NCI-H146 treated with DMSO at 0.1 percent for 48 hours (cell line): Measurements from ENCODE around the gene BHLHE41.

Experiments used
- DNase-seq: peaks from one replicate; lab custom pipeline; 2025; ENCODE audit not compliant: unreplicated experiment; lab: John Stamatoyannopoulos, UW

BHLHE41 gene

DNA sequence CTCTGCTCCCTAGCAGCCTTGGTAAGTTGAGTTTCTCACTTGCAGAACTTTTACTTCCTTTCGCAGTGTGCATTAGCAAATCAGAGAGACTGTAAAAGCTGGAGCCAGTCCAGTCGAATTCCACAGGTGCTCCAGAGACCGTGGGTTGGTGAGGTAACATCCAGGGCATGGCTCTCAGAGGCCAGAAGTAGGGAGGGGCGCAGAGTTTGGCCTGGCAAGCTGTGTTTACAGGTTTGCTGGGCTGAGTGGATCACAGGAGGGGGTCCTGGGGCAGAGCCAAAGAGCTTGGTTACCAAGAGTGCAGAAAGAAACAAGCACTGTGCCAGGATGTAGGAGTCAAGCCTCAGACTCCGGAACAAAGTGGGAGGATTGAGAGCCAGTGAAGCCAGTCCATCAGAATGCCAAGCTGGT, 10.2 kb upstream of the BHLHE41 start:
- no peak for DNase-seq

DNA sequence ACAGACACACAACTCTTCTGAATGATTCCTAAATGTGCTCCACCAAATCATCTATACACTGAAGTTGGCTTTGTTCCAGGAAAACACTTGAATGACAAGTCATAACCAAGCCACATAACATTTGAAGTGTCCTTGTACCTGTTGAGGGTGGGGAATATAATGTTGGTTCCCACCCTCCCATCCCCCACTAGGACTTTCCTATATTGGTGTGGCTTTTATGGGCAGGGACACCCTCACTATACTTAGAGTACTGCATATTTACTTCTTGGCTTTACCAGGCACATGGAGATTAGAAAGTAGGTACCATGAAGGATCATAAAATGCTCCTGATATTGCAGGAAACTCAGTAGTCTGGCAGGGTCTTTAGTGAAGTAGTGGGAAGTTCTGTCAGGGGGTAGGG, 9.7 kb upstream of the BHLHE41 start:
- no peak for DNase-seq

DNA sequence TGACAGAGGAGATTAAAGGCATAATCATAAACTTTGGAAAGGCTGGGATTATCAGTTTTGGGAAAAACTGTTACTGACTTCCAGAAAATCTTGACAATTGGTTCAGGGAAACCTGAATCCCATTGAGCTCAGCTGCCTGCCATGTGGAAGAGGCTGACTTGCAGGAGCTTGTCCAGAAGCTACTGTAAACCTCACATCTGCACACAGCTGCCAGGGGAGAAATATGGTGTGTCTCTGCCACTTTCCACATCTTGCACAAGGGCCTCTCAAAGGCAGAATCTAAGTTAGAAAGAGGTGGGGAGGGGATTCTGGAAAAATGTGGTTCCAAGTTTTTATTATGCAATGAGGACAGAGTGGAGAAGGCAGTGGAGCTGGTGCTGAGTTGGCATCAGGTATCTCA, 8.7 kb upstream of the BHLHE41 start:
- no peak for DNase-seq

DNA sequence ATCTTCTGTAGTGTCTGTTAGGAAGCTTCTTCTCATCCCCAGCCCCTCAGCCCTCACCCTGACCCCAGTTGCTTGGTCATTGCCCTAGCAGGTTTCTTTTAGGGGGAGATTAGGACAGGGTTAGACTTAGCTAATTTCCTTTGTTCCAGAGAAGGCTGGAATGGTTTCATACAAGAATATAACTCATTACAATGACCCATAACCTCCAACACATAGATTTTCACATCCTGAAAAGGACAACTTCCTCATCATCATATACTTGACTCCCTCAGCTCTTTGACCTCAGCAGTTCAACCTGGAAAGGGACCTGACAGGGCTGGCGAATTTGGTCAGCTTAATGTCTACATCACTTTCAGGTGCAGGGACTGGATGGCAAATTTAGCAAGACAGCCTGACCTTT, 8.0 kb upstream of the BHLHE41 start:
- no peak for DNase-seq

DNA sequence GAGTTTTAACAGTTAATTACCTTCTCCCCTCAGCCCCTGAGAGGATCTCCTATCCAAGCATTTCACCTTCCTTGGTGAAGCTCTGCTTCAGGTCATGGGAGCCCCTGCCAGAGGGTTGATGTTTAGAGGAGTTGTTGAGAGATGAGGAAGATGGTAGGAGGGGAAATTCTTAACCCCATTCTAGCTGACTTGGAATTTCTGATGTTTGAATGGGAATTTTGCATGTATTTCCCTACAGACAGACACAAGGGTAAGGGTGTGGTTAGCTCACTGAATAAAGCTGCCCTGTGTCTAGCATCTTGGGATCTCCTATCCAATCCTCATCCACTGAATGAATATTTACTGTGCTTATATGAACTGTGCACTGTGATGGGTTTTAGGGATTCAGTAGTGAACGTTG, 7.1 kb upstream of the BHLHE41 start:
- no peak for DNase-seq

DNA sequence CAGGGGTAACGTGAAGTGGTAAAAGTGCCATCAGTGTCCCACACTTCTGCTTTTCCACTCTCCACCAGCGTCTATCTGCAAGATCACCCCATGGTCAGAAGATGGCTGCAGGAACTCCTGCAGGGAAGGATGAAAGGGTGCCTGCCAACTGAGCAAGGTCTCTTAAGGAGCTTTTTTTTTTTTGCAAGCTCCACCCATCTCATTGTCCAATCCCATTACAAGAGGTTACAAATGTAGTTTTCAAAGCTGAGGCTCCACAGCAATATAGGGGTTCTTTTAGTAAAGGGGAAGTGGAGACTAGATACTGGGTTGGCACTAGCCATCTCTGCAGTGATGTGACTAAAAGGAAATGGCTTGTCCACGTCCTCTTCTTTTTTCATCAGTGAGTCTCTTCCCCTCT, 5.9 kb upstream of the BHLHE41 start:
- no peak for DNase-seq

DNA sequence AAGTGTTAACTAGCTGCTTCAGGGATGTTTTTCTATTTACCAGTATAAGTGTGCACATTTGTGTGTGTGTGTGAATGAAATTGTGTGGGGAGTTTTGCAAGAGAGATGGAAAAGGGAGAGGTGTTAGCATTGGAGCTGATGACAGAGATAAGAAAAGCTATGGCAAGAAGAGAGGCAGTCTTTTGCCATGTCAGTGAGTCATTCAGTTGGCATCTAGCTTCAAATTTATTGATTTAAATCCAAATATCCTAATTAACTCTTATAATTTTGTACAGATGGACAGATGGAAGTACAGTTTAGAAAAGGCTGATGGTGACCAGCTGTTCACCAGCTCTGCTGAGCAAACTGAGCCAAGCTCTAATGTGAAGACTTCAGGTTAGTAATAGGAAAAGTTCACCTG, 3.3 kb upstream of the BHLHE41 start:
- DNase-seq, result no peak

DNA sequence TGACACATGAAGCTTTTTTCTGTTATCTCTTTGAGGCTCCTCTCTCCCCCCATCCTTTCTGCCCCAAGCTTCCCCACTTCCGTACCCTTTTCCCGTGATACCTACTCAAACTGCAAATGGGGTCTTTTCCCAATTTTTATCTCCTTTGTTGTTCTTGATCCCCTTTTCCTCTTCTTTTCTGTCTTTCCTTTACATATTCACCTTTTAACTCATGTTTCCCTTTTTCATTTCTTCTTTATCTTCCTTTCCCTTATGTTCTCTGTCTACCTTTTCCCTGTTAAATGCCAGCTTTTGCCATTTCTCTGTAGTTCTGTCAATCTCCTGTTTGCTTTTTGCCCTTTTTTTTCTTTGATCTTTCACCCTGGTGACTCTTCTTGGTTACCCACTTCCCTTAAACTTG, 2.6 kb upstream of the BHLHE41 start:
- DNase-seq, result no peak

DNA sequence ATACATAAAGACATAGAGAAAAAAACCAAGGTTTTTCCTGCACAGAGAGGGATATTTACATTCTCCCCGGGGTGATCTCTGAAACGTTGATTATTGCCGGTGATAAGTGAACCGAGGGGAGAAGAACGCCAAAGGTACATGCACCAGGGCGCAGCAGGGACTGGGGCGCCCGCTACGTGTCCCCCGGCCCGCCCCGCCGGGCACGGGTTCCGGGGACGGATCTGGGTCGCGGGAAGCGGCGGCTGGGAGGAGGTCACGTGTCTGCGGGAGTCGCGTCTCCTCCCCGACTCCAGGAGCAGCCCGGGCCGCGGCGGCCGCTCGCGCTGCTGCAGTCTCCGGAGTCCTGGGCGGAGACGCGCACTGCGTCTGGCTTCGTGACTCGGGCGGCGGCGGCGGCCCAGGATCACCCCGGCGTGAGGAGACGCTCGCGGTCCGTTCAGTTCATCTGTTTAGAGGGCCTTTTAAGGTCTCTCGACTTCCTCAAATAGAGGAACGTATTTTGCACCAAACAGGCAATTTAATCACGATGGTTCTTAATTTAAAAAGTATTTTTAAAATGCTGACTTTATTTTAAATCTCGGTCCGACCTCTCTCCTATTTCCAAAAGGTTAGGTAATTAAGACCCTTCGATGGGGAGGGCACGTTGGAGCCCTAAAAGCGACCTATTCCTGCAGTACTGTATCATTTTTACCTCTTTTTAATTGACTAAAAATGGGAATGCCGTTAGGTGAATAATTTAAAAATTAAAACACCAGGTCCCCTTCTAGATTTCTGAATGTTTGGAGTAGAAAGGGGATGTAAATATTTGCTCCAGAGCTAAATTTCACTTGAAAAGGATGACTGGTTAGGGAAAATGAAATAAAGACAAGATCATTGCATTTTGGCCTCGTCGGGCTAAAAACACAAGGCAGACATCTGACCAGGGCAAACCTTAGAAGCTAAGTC, 1.8 kb upstream of the BHLHE41 start:
- DNase-seq, result peak; percentile 40

DNA sequence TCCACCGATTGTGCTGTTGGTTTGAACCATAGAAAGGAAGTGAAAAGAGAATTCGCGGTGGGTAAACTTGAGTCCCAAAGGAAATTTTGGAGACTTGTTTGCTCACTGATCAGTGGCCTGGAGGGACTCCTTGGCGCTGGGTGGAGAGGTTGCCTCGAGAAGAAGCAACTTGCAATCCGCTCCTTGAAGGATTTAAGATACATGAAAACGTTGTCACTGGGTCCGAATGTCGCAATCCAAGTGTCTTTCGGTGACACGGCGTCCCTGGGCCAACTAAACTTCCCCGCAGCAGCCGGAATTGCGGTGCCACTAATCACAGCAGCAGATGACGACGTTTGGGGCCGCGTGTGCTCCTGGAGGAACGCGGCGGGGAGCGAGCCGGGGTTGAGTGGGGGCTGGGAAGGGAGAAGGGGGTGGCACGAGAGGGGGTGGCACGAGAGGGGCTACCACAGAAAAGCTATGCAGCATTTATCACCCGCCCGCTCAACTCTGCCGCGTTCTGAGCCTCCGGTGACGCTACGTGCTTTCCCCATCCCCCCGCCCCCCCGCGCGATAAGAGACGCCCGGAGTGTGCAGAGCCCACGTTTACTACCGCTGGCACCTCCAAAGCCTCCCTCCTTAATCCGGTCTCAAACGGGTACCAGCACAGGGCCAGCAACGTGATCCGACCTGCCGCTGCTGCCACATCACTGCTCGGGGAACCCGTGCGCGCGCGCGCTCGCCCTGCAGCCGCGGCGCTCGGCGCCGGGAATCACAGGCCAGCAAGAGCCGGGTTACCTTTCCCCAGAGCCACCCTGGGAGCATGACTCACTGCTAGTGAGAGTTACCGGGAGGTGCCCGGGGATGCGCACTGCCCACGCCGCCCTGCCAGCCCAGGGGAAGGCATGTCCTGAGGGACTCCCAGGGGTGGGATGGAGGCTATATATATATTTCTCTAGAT, 833 bp upstream of the BHLHE41 start:
- peak; percentile 16 for DNase-seq

DNA sequence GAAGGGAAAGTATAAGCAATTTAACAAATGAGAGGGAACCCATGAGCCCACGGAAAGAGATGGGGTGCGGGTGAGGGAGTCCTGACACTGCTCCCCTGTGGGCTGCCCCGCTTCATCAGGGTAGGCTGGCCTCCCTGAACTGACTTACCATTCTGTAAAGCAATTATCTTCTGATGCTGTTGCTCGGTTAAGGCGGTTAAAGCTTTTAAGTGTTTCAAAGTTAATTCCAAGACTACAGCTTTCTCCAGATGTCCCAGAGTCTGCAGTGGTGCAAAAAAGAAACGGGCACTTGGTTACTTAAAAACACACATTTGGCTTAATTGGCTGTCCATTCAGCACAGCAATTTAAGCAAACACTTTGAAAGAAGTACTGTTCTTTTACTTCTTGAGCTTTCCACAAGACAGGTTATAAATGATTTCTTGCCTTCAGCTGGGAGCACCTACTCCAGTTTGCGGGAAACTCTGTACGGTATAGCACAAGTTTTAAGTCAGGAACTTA, 1.3 kb downstream of the BHLHE41 start:
- no peak for DNase-seq

DNA sequence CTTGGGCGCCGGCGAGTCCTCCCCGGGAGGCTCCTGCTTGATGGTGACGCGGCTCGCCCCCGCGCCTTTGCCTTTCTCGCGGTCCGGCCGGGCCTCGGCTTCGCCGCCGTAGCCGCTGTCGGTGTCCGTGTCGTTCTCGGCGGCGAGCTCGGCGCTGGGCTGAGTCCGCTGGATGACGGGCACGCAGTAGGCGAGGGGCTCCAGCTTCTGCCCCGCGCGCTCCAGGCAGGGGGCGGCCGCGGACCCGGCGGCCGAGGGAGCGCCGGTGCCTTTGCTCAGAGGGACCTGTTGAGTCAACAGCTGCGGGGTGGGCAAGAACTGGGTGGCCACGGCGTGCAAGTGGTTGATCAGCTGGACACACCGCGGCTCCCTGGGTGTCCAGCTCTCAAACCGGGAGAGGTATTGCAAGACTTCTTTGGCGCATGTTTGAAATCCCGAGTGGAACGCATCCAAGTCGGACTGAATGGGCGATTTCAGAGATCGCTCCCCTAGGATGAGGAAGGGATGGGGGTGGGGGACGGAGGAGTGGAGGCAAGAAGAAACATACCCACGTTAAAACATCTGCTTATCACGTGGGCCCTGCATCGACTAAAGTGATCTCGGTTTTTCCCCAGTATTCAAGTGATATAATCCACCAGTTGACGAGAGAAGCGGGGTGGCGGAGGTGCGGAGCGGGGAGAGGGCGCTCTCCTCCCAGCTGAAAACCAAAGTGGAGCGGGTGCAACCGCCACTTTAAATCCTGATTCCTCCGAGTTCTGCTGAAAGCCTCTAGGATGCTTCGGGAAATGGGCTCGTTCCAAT, 2.0 kb downstream of the BHLHE41 start:
- no peak for DNase-seq

DNA sequence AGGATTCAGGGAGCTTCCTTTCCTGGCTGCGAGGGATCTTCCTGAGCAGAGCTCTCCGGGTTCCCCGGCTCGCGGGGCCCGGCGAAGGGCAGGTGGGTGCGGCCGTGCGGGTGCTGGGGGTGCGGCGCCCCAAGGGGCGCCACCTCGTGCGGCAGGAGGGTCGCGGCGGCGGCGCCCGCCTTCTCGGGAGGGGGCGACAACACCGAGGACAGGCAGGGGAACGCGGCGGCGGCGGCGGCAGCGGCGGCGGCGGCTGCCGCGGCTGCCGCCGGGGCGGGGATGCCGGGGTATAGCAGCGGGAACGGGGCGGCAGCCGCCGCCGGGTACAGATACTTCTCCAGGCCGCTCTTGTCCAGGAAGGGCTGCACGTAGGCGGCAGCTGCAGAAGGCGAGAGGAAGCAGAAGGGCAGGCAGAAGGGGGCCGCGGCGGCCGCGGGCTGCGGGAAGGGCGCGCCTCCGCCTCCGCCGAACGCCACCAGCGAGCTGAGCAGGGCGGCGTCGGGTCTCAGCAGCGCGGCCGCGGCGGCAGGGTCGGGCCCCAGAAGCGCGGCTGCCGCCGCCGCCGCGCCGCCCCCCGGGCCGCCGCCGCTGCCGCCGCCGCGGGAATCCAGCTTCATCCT, 2.7 kb downstream of the BHLHE41 start:
- DNase-seq, result no peak

DNA sequence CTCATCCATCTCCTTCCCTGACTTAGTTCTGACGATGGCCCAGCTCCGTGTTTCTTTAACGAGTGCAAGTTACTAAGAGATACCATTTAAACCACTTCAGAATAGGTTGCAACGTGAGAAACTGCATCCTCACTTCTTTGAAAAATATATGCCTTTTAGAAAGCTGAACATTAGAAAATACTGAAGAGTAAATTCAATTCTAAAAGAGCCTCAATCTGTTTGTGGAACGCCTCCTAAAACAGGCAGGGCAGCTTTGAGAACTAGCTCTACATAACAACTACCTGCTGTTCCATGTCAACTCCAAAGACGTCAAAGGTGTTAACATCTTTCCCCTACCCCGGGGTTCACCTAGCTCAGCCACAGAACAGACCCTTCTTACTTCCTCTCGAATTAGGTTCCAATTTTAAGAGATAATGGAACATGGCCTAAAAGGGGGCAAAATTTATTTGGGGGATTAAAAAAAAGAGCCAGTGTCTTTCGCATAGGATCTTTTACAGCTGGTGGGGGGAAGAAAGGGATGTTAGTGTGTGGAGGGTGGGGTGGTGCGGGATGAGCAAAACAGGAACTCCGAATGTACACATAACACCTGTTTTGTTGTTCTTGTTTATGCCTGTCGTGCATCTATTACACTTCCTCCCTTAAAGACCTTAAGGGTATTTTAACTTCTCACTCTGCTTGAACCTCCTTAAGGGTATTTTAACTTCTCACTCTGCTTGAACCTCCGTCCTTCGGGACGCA, 3.3 kb downstream of the BHLHE41 start:
- no peak for DNase-seq

DNA sequence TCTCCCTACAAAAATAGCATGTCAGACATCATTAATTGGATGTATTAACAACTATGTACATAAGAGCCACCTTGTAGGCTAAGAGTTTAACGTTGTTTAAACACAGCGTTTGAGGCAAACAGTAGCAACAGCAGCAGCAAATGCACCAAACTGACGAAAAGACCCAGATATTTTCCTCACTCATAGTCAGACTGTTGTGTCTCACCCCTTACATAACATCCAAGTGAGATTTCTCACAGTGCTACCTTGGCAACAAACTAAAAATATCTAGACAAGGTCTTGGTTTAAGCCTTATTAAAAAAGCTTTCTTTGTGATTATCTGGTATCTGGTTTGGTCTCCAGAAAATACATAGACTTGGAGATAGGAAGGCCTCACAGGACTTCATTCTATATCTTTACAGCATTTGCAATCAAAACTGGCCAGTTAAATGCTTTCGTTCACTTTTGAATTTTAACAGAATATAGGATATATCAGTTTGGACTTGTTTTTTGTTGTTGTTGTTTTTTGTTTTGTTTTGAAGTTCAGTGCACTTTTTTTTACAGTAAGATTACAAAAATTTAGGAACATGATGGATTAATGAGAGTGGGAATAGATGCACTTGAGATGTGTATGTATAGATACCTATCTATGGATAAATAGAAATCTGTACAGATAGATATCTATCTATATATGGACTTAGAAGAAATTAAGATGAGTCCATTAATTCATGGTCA, 4.1 kb downstream of the BHLHE41 start:
- no peak for DNase-seq

DNA sequence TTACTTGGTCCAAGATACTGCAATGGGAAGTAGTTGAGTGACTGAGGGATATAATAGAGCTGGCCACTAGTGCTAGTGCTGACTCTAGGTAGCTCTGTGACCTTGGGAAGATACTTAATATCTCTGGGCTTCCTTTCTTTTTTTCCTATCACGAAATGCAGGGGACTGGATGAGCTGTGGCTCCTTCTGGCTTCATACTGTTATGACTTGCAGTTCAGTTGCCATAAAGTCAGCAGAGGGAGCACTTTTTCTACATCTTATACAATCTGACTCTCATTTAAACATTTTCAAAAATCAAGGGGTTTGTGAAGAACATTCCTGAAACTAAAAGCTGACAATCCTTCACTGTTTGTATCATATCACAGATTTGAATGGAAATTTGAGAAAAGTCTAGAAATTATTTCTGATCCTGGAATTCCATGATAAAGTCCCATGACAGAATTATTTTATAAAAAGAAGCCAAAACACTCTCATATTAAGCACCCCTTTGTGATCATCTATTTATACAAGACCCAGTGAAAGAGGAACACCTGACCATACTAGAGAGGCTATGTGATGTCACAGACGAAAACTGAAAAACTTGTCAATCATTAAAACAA, 5.3 kb downstream of the BHLHE41 start:
- peak; percentile 11 for DNase-seq

DNA sequence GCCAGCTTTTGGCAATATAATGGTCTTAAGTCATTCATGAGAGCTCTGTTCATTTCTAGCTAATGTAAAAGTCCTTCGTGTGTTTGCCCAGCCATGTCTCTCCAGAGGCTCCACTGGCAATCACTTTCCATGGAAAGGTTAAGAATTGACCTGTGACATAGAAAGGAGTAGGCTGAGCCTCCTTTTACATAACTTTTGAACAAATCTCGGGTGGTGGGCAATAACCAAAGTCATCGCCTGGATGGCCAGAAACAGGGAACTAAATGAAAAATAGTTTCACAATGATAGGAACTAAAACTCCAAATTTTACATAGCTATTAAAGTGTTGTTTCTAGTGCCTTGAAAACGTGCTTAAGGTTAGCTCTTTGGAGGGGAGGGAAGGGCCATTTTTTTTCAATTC, 6.5 kb downstream of the BHLHE41 start:
- DNase-seq, result no peak

DNA sequence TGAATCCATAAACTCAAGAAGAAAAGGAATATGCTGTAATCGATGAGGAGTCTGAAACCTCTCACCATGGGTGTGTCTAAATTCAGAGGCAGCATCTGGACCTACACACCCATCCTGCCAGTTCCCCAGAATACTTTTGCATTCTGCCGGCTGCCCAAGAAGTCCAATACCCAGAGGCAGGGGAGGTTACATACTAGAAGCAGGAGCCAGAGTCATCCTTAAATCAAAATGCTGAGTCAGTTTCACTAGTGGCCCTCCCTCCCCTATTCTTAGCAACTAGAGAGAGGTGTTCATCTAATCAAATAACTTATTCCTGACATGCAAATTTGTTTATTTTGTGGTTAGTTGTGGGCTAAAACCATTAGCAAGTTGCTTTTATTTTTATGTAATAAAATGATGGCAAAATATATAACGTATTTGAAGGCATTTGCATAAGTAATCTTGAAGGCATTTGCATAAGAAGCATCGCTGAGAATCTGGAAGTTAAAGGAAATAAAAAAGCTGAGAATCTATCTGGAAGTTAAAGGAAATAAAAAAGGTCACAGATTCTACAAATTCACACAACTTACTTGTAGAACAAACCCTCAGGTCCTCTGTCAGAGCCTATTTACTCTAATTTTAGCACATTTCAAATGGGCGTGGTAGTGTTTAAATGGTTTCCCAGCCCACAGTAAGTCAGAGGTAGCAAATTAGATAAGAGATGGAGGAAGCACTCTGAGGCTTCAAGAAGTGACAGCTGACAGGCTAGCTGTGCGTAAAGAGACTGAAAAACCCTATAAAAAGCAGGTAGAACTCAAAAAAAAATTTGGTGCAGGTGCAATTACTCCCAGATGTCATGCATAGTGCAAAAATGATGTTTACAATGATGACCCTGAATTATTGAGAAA, 7.8 kb downstream of the BHLHE41 start:
- DNase-seq, result no peak
